Mesenchymal stem cell (in vitro differentiated cells and primary cell): ENCODE data around the gene WDR18.

ENCODE experiments used
- DNase-seq: peaks from one replicate; pipeline ENCODE4 v3.0.0-alpha.2; 2013
- H2AFZ ChIP-seq: one replicate; pipeline ENCODE4 v1.6.1; 2013; ENCODE audit warnings: low read depth, mild to moderate bottlenecking, control low read depth, inconsistent platforms, low read length, moderate library complexity
- H2AK5ac ChIP-seq: 2 replicates; pipeline ENCODE4 v1.6.1; 2013; ENCODE audit warnings: low read length, moderate library complexity, mild to moderate bottlenecking, inconsistent platforms; ENCODE audit not compliant: severe bottlenecking
- H2BK120ac ChIP-seq: one replicate; pipeline ENCODE4 v1.6.1; 2013; ENCODE audit warnings: low read depth, mild to moderate bottlenecking, inconsistent platforms, low read length, moderate library complexity
- H2BK12ac ChIP-seq, 2 experiments: one replicate each; pipeline ENCODE4 v1.6.1; 2013; ENCODE audit warnings: inconsistent platforms in 2 of 2, low read length in 2 of 2, mild to moderate bottlenecking in 2 of 2, moderate library complexity in 2 of 2, control low read depth in 1 of 2
- H2BK15ac ChIP-seq: one replicate; pipeline ENCODE4 v1.6.1; 2013; ENCODE audit warnings: mild to moderate bottlenecking, low read depth, inconsistent platforms; ENCODE audit not compliant: poor library complexity, severe bottlenecking
- H2BK5ac ChIP-seq: 2 replicates; pipeline ENCODE4 v1.6.1; 2013; ENCODE audit warnings: low read depth, mild to moderate bottlenecking, low read length, control low read depth, inconsistent platforms; ENCODE audit not compliant: poor library complexity, severe bottlenecking
- H3K14ac ChIP-seq, 2 experiments: one replicate each; pipeline ENCODE4 v1.6.1; 2013; ENCODE audit warnings: inconsistent platforms in 2 of 2, low read length in 2 of 2, control low read depth in 1 of 2, mild to moderate bottlenecking in 1 of 2, moderate library complexity in 1 of 2
- H3K18ac ChIP-seq, 2 experiments: one replicate each; pipeline ENCODE4 v1.6.1; 2013; ENCODE audit warnings: inconsistent platforms in 2 of 2, low read length in 2 of 2, control low read depth in 1 of 2, low read depth in 1 of 2, mild to moderate bottlenecking in 1 of 2
- H3K23ac ChIP-seq, 2 experiments: one replicate each; pipeline ENCODE4 v1.6.1; 2013; ENCODE audit warnings: inconsistent platforms in 2 of 2, low read length in 2 of 2, mild to moderate bottlenecking in 2 of 2, moderate library complexity in 2 of 2, control low read depth in 1 of 2
- H3K27ac ChIP-seq: 2 replicates; pipeline ENCODE4 v1.5.1; 2013; ENCODE audit warnings: mild to moderate bottlenecking, moderate library complexity, low read length, control low read depth, inconsistent platforms; ENCODE audit not compliant: poor library complexity, severe bottlenecking
- H3K27me3 ChIP-seq, 2 experiments: 2 replicates each; pipeline versions ENCODE4 v1.6.1 to v1.7.0; 2013; ENCODE audit warnings: low read length in 2 of 2, mild to moderate bottlenecking in 2 of 2, moderate library complexity in 2 of 2, control low read depth in 1 of 2, inconsistent platforms in 1 of 2; ENCODE audit not compliant: control insufficient read depth in 1 of 2, insufficient read depth in 1 of 2
- H3K36me3 ChIP-seq, 2 experiments: 2 replicates each; pipeline versions ENCODE4 v1.6.1 to v1.7.0; 2013; ENCODE audit warnings: low read length in 2 of 2, control low read depth in 1 of 2, inconsistent platforms in 1 of 2, low read depth in 1 of 2, mild to moderate bottlenecking in 1 of 2; ENCODE audit not compliant: insufficient read depth in 2 of 2, control insufficient read depth in 1 of 2
- H3K4ac ChIP-seq, 2 experiments: one replicate each; pipeline ENCODE4 v1.6.1; 2013; ENCODE audit warnings: inconsistent platforms in 2 of 2, low read length in 2 of 2, mild to moderate bottlenecking in 2 of 2, moderate library complexity in 2 of 2, control low read depth in 1 of 2, low read depth in 1 of 2
- H3K4me1 ChIP-seq: 2 replicates; pipeline ENCODE4 v1.6.1; 2013; ENCODE audit warnings: low read depth, low read length, control low read depth; ENCODE audit not compliant: control insufficient read depth, insufficient read depth
- H3K4me2 ChIP-seq: 2 replicates; pipeline ENCODE4 v1.6.1; 2013; ENCODE audit warnings: low read length, mild to moderate bottlenecking, inconsistent platforms; ENCODE audit not compliant: poor library complexity, severe bottlenecking
- H3K4me3 ChIP-seq, 2 experiments: 2 replicates each; pipeline versions ENCODE4 v1.5.1 to v1.7.0; 2013; ENCODE audit warnings: low read length in 2 of 2, mild to moderate bottlenecking in 2 of 2, control low read depth in 1 of 2, low read depth in 1 of 2; ENCODE audit not compliant: insufficient read depth in 1 of 2
- H3K79me1 ChIP-seq: replicated peaks from 2 replicates; pipeline ENCODE4 v1.6.1; 2013; ENCODE audit warnings: mild to moderate bottlenecking, control low read depth, low read length, inconsistent platforms; ENCODE audit not compliant: poor library complexity, severe bottlenecking
- H3K9ac ChIP-seq: 2 replicates; pipeline ENCODE4 v1.7.0; 2013; ENCODE audit warnings: mild to moderate bottlenecking, low read length, moderate library complexity
- H3K9me3 ChIP-seq: 2 replicates; pipeline ENCODE4 v1.7.0; 2013; ENCODE audit warnings: mild to moderate bottlenecking, low read length; ENCODE audit not compliant: control insufficient read depth
- H4K8ac ChIP-seq: one replicate; pipeline ENCODE4 v1.6.1; 2013; ENCODE audit warnings: inconsistent platforms, mild to moderate bottlenecking, low read length, moderate library complexity
- H4K91ac ChIP-seq: one replicate; pipeline ENCODE4 v1.6.1; 2013; ENCODE audit warnings: mild to moderate bottlenecking, low read length, inconsistent platforms
- WGBS: methylation state at CpG from one replicate; pipeline ENCODE4 v1.1.7; 2013; ENCODE audit warnings: mixed read lengths; 5-methylcytosine and 5-hydroxymethylcytosine counted together

WDR18 gene

DNA sequence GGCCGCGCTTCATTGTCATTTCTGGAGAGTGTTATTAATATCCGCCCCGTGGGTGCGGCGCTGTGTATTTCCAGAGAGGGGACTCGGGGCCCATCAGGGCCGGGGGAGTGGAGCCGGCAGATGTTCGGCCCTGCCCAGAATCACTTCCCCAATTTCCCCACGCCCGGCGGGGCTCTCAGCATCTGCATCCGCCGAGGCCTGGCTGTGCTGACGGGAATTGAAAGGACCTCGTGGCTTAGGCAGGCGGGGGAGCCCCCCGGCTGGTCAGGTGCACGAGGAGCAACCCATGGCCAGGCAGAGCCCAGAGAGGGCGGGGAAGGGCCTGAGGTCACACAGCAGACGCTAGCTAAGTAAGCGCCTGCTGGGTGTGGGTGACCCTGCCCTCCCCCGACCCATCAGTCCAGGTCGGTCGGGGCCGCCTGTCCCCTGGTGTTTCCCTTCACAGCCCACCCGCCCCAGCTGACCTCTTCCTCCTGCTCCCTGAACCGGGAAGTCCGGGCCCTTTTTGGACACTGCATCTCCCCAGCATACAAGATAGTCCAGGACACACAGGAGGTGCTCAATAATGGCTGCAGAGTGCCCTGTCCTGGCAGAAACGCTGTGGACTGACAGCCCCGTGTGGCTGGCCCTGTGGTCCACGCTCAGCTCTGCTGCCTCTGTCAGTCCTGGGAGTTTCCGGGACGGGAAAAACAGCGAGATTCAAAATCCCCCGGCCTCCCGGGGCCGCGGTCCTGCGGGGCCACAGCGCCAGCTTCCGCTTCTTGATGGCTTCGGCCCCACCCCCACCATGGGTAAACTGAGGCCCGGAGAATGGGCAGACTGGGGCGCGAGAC is 36.2 kb upstream of the WDR18 start:
- Histone ChIP-seq H2BK12ac (peak overlapping the region in 1 of 2 experiments; percentile 40), H3K4me2 (no peak overlapping the region), H3K79me1 (no peaks in the 10 kb centered on the region), H3K4ac (no peak overlapping the region), H4K8ac (no peak overlapping the region), H3K4me1 (peaks cover 63% of the 10 kb centered on the region), H3K27me3 (no peaks in the 10 kb centered on the region), H3K9ac (no peak overlapping the region), H3K36me3 (peaks cover 8 to 62% of the 10 kb centered on the region in 2 experiments), H2BK5ac (no peak overlapping the region), H2AFZ (no peak overlapping the region), H2AK5ac (no peak overlapping the region), H2BK120ac (no peak overlapping the region), H3K4me3 (no peak overlapping the region), H3K27ac (no peak overlapping the region), H3K18ac (no peak overlapping the region), H4K91ac (no peak overlapping the region), H3K23ac (no peak overlapping the region), H3K14ac (no peak overlapping the region), H2BK15ac (no peak overlapping the region), H3K9me3 (no peaks in the 10 kb centered on the region)
- DNase-seq: no peak
- WGBS: 91% methylated on average over 45 of the region's 47 CpGs

DNA sequence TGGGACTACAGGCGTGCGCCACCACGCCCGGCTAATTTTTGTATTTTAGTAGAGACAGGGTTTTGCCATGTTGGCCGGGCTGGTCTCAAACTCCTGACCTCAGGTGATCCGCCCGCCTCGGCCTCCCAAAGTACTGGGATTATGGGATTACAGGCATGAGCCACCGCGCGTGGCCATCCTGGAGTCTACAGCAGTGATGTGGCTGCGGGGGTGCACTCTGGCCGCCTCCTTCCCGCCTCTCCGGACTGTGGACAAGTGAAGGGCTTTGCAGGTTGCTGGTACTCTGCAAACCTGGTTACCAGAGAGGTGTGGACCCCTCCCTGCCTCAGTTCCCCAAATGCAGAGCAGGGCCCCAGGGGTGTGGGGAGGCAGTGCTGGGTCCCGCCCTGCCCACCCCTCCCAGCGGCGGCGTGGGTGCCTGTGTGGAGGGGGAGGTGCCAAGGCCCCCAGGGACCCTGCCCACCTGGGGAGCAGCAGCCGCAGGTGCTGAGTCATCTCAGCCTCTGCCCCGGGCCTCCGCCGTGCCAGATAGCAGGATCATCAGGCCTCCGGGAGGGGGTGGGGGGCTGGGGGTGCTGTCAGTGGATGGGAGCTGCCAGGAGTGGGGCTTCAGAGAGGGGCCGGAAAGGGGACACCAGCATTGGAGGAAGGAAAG is 35.2 kb upstream of the WDR18 start:
- Histone ChIP-seq H2AK5ac (peak overlapping the region; percentile 39), H2BK15ac (no peak overlapping the region), H3K4me1 (peaks cover 72% of the 10 kb centered on the region), H2BK120ac (no peak overlapping the region), H4K8ac (no peak overlapping the region), H3K4ac (no peak overlapping the region), H4K91ac (no peak overlapping the region), H3K9ac (no peak overlapping the region), H3K27ac (no peak overlapping the region), H3K18ac (no peak overlapping the region), H3K9me3 (no peaks in the 10 kb centered on the region), H3K79me1 (no peaks in the 10 kb centered on the region), H2AFZ (no peak overlapping the region), H2BK12ac (no peak overlapping the region), H3K23ac (no peak overlapping the region), H3K27me3 (no peaks in the 10 kb centered on the region), H3K4me3 (no peak overlapping the region), H2BK5ac (no peak overlapping the region), H3K4me2 (no peak overlapping the region), H3K14ac (no peak overlapping the region), H3K36me3 (peaks cover 4 to 52% of the 10 kb centered on the region in 2 experiments)
- DNase-seq: no peak
- WGBS: 94% methylated on average over 22 of the region's 25 CpGs

DNA sequence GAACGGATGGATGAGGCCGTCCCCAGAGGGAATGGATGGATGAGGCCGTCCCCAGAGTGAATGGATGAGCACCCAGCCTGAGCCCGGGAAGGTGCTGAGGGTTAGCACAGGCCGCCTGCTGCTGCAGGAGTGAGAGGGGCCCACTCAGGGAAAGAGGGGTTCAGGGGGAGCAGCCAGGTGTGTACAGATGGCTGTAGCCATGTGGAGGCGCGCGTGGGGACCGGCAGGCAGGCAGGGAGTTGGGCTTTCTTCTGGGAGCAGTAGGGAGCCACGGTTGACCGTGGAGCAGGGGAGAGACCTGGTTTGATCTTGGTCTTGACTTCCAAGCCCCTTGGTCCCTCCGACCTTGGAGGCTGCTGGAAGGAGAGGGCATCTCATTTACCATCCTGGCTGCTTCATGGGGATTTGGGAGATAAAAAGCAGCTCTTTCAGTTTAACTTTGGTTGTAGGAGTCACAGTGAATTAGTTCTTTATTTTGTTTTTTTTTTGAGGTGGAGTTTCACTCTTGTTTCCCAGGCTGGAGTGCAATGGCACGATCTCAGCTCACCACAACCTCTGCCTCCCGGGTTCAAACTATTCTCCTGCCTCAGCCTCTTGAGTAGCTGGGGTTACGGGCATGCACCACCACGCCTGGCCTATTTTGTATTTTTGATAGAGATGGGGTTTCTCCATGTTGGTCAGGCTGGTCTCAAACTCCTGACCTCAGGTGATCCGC is 33.6 kb upstream of the WDR18 start:
- H4K8ac ChIP-seq: peak overlapping the region; percentile 30
- H2BK15ac ChIP-seq: no peak overlapping the region
- H3K79me1 ChIP-seq: no peaks in the 10 kb centered on the region
- H3K9ac ChIP-seq: no peak overlapping the region
- H2BK5ac ChIP-seq: no peak overlapping the region
- H3K4me1 ChIP-seq: peaks cover 75% of the 10 kb centered on the region
- H4K91ac ChIP-seq: peak overlapping the region; percentile 82
- peak overlapping the region; percentile 4 for H3K27ac ChIP-seq
- H3K4ac ChIP-seq: peak overlapping the region in 1 of 2 experiments; percentile 54
- H2BK120ac ChIP-seq: no peak overlapping the region
- no peaks in the 10 kb centered on the region for H3K9me3 ChIP-seq
- H3K36me3 ChIP-seq: peaks cover 0 to 36% of the 10 kb centered on the region in 2 experiments
- H3K27me3 ChIP-seq: no peaks in the 10 kb centered on the region
- 93% methylated on average over 15 of the region's 17 CpGs for WGBS
- peak overlapping the region; percentile 63 for H2AK5ac ChIP-seq
- H3K18ac ChIP-seq: no peak overlapping the region
- no peak overlapping the region for H2AFZ ChIP-seq
- H3K4me2 ChIP-seq: no peak overlapping the region
- H3K4me3 ChIP-seq: no peak overlapping the region
- H3K14ac ChIP-seq: no peak overlapping the region
- H2BK12ac ChIP-seq: peak overlapping the region; percentile 41 to 80
- DNase-seq: no peak
- no peak overlapping the region for H3K23ac ChIP-seq
